C4-2B (cell line): ENCODE results near the gene GSK3A.

Source experiments
- H3K27ac ChIP-seq: fragments of 450-650 bp; 2 replicates; pipeline ENCODE4 v1.5.1; 2017
- ZFX ChIP-seq: fragments of 450-650 bp; IDR thresholded peaks from 2 replicates; pipeline ENCODE4 v1.6.1; 2017
- TF ChIP-seq, protein P1 (sequence below): fragments of 450-650 bp; conservative IDR thresholded peaks from 2 replicates; pipeline ENCODE4 v1.5.1; 2017; ENCODE audit warnings: mild to moderate bottlenecking

The GSK3A gene

DNA sequence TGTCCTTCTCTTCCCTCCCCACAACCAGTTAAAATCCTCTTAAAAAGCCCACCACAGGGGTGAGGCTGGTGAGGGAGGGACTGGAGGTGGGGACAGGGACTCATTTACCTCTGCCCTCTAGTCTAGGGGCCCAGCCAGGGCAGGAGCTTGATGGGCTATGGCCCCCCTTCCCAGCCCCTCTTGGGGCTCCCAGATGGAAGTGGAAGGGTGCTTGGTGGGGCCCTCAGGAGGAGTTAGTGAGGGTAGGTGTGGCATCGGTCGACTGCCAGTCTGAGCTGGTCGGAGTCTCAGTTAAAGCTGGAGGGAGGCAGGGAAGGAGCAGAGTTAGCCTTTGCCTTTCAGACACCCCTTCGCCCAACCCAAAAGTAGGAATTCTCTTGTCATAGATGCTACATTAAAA, 11.8 kb downstream of the GSK3A start:
- TF ChIP-seq, protein P1, sequence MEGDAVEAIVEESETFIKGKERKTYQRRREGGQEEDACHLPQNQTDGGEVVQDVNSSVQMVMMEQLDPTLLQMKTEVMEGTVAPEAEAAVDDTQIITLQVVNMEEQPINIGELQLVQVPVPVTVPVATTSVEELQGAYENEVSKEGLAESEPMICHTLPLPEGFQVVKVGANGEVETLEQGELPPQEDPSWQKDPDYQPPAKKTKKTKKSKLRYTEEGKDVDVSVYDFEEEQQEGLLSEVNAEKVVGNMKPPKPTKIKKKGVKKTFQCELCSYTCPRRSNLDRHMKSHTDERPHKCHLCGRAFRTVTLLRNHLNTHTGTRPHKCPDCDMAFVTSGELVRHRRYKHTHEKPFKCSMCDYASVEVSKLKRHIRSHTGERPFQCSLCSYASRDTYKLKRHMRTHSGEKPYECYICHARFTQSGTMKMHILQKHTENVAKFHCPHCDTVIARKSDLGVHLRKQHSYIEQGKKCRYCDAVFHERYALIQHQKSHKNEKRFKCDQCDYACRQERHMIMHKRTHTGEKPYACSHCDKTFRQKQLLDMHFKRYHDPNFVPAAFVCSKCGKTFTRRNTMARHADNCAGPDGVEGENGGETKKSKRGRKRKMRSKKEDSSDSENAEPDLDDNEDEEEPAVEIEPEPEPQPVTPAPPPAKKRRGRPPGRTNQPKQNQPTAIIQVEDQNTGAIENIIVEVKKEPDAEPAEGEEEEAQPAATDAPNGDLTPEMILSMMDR: no peak
- TF ChIP-seq ZFX: no peak

DNA sequence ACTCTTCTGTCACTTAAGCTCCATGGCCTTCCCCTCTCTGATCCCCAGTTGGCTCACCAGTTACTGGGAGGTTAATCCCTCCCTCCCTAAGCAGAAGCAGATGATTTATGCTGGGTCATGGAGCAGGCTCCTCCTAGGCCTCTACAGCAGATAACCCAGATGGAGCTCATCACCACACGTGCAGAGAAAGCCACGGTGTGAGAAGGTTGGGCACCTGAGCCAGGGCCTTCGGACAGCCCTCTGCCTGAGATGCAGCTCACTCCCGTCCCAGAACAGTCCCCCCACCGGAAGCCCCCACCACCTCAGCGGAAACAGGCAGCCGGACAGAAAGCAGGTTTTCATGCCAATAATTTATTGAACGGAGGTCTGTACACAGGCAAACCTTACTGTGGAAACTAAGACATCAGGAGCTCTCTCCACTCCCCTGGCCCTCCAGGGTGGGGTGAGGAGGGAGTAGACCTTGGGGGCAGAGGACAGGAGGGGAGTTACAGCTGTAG, 12.5 kb downstream of the GSK3A start:
- TF ChIP-seq, protein P1: no peak
- no peak overlapping the region for H3K27ac ChIP-seq

More for the DNA sequence above, 11.8 kb downstream of the GSK3A start:
- H3K27ac ChIP-seq: no peak overlapping the region

DNA sequence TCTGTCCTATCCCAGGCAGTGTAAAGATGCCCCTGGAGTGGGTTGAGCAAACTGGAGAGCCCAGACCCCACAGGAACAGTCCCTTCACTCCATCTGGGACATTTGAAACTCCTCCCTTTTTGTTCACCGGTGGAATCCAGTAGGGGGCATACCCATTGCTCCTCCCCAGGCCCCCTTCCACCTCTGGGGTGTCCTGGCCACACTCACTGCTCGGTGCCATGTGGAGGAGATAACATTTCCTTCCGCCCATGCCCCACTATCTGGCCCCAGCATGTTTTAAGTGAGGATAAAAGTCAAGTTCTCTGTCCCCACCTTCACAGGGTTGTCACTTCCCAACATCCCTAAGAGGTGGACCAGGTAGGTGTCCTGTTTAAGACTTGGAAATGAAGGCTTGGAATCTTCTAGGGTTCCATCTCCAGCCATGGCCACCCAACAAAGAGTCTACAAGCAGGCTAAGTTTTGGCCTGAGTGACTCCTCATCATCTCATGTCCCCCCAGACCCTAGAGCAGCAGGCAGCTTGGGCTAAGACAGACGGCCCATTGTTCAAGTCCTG, 13.0 kb downstream of the GSK3A start:
- no peak for TF ChIP-seq ZFX
- TF ChIP-seq, protein P1: no peak
- no peak overlapping the region for H3K27ac ChIP-seq

DNA sequence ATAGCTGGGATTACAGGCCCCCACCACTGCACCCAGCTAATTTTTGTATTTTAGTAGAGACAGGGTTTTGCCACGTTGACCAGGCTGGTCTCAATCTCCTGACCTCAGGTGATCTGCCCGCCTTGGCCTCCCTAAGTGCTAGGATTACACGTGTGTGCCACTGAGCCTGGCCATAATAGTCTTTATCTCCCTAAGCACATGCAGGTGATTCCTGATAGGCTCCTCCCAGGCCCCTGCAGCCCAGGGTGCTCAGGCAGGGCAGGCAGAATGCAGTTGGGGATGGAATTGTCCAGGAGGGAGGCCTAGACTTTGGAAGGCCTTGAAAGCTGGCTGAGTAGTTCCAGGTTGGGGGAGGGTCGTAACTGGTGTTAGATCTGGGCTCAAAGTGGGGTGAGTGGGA, 13.8 kb downstream of the GSK3A start:
- TF ChIP-seq, protein P1: no peak
- TF ChIP-seq ZFX: no peak
- H3K27ac ChIP-seq: no peak overlapping the region

DNA sequence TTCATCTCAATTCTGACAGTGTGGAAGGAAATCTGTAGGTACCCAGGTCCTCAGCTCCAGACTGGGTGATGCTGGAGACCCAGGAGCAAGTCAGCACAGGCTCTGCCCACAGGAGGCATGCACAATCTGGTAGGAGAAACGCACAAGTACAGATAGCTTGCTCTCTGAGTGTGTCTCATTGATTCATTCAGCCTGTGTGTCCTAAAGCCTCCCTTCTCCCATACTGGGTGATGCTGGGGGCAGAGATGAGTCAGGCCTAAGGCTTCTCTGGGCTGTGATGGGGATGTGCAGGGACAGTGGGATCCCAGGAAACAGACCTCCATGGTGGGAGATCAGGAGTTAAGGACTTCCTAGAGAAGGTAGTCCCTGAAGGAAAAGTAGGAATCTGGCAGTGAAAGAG, 15.5 kb downstream of the GSK3A start:
- TF ChIP-seq, protein P1: no peak
- TF ChIP-seq ZFX: no peak
- no peak overlapping the region for H3K27ac ChIP-seq

DNA sequence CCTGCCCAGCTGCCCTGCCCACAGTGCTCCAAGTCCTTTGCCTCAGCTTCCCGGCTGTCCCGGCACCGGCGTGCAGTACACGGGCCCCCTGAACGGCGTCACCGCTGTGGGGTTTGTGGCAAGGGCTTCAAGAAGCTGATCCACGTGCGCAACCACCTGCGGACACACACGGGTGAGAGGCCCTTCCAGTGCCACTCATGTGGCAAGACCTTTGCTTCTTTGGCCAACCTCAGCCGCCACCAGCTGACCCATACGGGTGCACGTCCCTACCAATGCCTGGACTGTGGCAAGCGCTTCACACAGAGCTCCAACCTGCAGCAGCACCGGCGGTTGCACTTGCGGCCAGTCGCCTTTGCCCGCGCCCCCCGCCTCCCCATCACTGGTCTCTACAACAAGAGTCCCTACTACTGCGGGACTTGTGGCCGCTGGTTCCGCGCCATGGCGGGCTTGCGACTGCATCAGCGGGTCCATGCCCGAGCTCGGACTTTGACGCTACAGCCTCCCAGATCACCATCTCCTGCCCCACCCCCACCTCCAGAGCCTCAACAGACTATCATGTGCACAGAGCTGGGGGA, 16.6 kb downstream of the GSK3A start:
- no peak overlapping the region for H3K27ac ChIP-seq
- TF ChIP-seq, protein P1: no peak
- TF ChIP-seq ZFX: no peak

DNA sequence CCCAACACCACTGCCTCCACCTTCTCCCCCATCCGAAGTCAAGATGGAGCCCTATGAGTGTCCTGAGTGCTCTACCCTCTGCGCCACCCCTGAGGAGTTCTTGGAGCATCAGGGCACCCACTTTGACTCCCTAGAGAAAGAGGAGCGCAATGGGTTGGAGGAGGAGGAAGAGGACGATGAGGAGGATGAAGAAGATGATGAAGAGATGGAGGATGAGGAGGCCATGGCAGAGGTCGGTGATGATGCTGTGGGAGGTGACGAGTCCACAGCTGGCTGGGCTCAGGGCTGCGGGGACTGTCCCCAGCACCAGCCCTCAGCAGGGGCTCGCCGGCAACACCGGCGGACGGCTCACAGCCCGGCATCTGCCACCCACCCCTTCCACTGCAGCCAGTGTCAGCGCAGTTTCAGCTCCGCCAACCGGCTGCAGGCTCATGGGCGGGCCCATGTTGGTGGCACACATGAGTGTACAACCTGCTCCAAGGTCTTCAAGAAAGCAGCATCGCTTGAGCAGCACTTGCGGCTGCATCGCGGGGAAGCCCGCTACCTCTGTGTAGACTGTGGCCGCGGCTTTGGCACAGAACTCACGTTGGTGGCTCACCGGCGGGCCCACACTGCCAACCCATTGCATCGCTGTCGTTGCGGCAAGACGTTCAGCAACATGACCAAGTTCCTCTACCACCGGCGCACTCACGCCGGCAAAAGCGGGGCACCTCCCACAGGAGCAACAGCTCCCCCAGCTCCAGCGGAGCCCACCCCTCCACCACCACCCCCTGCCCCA, 17.3 kb downstream of the GSK3A start:
- TF ChIP-seq, protein P1: no peak
- TF ChIP-seq ZFX: no peak
- no peak overlapping the region for H3K27ac ChIP-seq
